Astrocyte (in vitro differentiated cells and primary cell): ENCODE data around the gene NKAIN4. TPM values are rescaled to one million over a fixed set of nuclear protein-coding genes. Genes with fewer than 3 reads are reported as not detected.

ENCODE experiments used
- DNase-seq: peaks from one replicate; pipeline ENCODE4 v3.0.0-alpha.2; 2010; ENCODE audit warnings: low read depth
- FAIRE-seq: peaks from 2 replicates; lab custom pipeline; 2011; peaks lifted over from hg19 to GRCh38; lab: Jason Lieb, UNC
- H2AFZ ChIP-seq: 2 replicates; pipeline ENCODE4 v1.6.0; 2012; ENCODE audit warnings: low read depth, low read length, inconsistent platforms
- H3K27ac ChIP-seq: 2 replicates; pipeline ENCODE4 v1.5.1; 2011; ENCODE audit warnings: low read depth, low read length, inconsistent platforms
- H3K27me3 ChIP-seq: 2 replicates; pipeline ENCODE4 v1.6.0; 2011; ENCODE audit warnings: low read length, inconsistent platforms; ENCODE audit not compliant: insufficient read depth
- H3K36me3 ChIP-seq: 2 replicates; pipeline ENCODE4 v1.5.1; 2011; ENCODE audit warnings: low read length, inconsistent platforms; ENCODE audit not compliant: insufficient read depth
- H3K4me1 ChIP-seq: 2 replicates; pipeline ENCODE4 v1.5.1; 2011; ENCODE audit warnings: low read length, inconsistent platforms; ENCODE audit not compliant: insufficient read depth
- H3K4me2 ChIP-seq: 2 replicates; pipeline ENCODE4 v1.6.0; 2012; ENCODE audit warnings: low read length, inconsistent platforms
- H3K4me3 ChIP-seq: 2 replicates; pipeline ENCODE4 v1.5.1; 2011; ENCODE audit warnings: low read depth, mild to moderate bottlenecking, low read length, inconsistent platforms; ENCODE audit not compliant: insufficient read depth
- H3K79me2 ChIP-seq: 2 replicates; pipeline ENCODE4 v1.6.0; 2012; ENCODE audit warnings: mild to moderate bottlenecking, low read length, inconsistent platforms; ENCODE audit not compliant: insufficient read depth
- H3K9ac ChIP-seq: 2 replicates; pipeline ENCODE4 v1.6.0; 2012; ENCODE audit warnings: mild to moderate bottlenecking, low read length, inconsistent platforms
- H3K9me3 ChIP-seq: 2 replicates; pipeline ENCODE4 v1.5.1; 2012; ENCODE audit warnings: low read depth, mild to moderate bottlenecking, low read length, inconsistent platforms; ENCODE audit not compliant: insufficient read depth
- H4K20me1 ChIP-seq: 2 replicates; pipeline ENCODE4 v1.6.0; 2012; ENCODE audit warnings: low read length, inconsistent platforms; ENCODE audit not compliant: insufficient read depth
- H3K27ac Mint-ChIP-seq: one replicate; pipeline ENCODE4 v1.8.0; 2021; ENCODE audit warnings: mild to moderate bottlenecking, mixed read lengths; ENCODE audit not compliant: unreplicated experiment
- H3K27me3 Mint-ChIP-seq: one replicate; pipeline ENCODE4 v1.8.0; 2021; ENCODE audit warnings: low read depth, mixed read lengths; ENCODE audit not compliant: unreplicated experiment
- H3K36me3 Mint-ChIP-seq: one replicate; pipeline ENCODE4 v1.8.0; 2021; ENCODE audit warnings: low read depth, mixed read lengths; ENCODE audit not compliant: unreplicated experiment
- H3K4me1 Mint-ChIP-seq: one replicate; pipeline ENCODE4 v1.8.0; 2021; ENCODE audit warnings: low read depth, mixed read lengths; ENCODE audit not compliant: unreplicated experiment
- H3K4me3 Mint-ChIP-seq: one replicate; pipeline ENCODE4 v1.8.0; 2021; ENCODE audit warnings: mild to moderate bottlenecking, moderate library complexity, mixed read lengths; ENCODE audit not compliant: unreplicated experiment
- H3K9me3 Mint-ChIP-seq: one replicate; pipeline ENCODE4 v1.8.0; 2021; ENCODE audit warnings: mild to moderate bottlenecking, mixed read lengths; ENCODE audit not compliant: unreplicated experiment
- EZH2 ChIP-seq: IDR thresholded peaks from 2 replicates; pipeline ENCODE4 v1.6.1; 2012; ENCODE audit warnings: mild to moderate bottlenecking, low read length, inconsistent platforms; ENCODE audit not compliant: insufficient read depth
- total RNA-seq: library from RNA; stranded (reverse); gene quantifications from 2 replicates; pipeline ENCODE4 v1.2.1, GENCODE V29; 2021
- TF ChIP-seq, protein P1 (sequence below): IDR thresholded peaks from 2 replicates; pipeline ENCODE4 v1.5.1; 2011; ENCODE audit warnings: low read depth, mild to moderate bottlenecking, inconsistent platforms, low read length, moderate library complexity; ENCODE audit not compliant: insufficient read depth

The NKAIN4 gene
- total RNA-seq, 1 donor from 2014 or later = 162 TPM

DNA sequence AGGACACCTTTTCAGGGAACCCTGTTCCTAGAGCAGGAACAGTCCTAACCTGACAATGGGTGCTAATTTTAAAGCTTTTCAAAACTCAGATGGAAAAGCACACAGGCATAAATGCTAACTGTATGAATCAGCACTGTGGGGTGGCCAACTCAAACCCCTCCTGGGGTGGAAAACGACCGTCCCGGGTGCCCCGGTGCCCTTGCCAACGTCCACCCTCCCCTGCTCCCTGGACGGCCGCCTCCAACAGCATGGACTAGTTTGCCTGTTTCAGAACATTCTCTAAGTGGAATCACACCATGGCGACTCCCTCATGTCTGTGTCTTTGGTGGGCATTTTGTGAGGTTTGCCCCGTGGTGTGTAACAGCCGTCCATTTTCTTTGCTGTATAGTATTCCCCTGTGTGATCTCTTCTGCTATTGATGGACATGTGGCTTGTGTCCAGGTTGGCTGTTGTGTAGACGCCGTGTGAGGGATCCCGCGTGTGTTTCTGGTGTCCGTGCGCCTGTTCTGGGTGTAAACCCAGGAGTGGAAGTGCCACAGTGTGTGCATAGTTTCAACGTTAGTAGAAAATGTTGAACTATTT, 44.6 kb upstream of the NKAIN4 start:
- Histone ChIP-seq H2AFZ (no peak overlapping the region), H3K4me3 (no peak overlapping the region), H3K27ac (no peak overlapping the region), H3K79me2 (no peaks in the 10 kb centered on the region), H3K4me2 (no peak overlapping the region), H3K4me1 (no peaks in the 10 kb centered on the region), H3K36me3 (no peaks in the 10 kb centered on the region), H4K20me1 (peaks cover 2% of the 10 kb centered on the region), H3K27me3 (peaks cover 29% of the 10 kb centered on the region), H3K9ac (no peak overlapping the region), H3K9me3 (peaks cover 3% of the 10 kb centered on the region)
- Mint-ChIP-seq H3K27ac (no peak overlapping the region), H3K9me3 (no peaks in the 10 kb centered on the region), H3K4me1 (no peaks in the 10 kb centered on the region), H3K4me3 (peak overlapping the region; percentile 40), H3K27me3 (peaks cover 10% of the 10 kb centered on the region), H3K36me3 (peaks cover 9% of the 10 kb centered on the region)
- FAIRE-seq (no peak), DNase-seq (no peak)
- no peak for TF ChIP-seq EZH2
- TF ChIP-seq, protein P1, sequence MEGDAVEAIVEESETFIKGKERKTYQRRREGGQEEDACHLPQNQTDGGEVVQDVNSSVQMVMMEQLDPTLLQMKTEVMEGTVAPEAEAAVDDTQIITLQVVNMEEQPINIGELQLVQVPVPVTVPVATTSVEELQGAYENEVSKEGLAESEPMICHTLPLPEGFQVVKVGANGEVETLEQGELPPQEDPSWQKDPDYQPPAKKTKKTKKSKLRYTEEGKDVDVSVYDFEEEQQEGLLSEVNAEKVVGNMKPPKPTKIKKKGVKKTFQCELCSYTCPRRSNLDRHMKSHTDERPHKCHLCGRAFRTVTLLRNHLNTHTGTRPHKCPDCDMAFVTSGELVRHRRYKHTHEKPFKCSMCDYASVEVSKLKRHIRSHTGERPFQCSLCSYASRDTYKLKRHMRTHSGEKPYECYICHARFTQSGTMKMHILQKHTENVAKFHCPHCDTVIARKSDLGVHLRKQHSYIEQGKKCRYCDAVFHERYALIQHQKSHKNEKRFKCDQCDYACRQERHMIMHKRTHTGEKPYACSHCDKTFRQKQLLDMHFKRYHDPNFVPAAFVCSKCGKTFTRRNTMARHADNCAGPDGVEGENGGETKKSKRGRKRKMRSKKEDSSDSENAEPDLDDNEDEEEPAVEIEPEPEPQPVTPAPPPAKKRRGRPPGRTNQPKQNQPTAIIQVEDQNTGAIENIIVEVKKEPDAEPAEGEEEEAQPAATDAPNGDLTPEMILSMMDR = no peak

DNA sequence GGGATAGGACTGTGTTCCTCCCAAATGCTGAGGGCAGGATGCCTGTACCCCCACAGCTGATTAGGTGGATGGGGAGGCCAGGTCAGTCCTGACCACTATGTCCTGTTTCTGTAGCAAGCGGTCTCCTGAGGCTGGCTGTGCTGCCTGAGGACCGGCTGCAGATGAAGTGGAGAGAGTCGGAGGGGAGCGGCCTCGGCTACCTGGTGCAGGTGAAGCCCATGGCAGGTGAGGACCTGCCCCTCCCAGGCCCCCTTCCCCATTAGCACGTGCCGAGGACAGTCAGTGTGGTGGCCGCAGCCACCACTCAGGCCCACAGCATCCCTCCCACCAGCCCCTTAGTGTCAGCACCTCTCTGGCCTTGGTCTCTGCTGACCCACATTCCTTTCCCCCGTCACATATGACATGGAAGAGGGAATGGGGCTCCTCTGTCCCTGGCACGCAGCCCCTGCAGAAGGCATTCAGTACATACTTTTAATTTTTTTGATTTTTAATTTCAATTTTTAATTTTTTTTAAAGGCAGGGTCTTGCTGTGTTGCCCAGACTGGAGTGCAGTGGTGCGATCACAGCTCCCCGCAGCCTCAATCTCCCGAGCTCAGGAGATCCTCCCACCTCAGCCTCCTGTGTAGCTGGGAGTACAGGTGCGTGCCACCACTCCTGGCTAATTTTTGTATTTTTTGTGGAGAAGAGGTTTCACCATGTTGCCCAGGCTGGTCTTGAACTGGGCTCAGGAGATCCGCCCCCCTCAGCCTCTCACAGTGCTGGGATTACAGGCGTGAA, 43.7 kb upstream of the NKAIN4 start:
- Histone ChIP-seq H3K9me3 (peaks cover 3% of the 10 kb centered on the region), H3K4me3 (no peak overlapping the region), H3K27ac (no peak overlapping the region), H3K36me3 (no peaks in the 10 kb centered on the region), H3K4me2 (no peak overlapping the region), H3K27me3 (peaks cover 29% of the 10 kb centered on the region), H2AFZ (no peak overlapping the region), H4K20me1 (peaks cover 2% of the 10 kb centered on the region), H3K9ac (no peak overlapping the region), H3K79me2 (no peaks in the 10 kb centered on the region), H3K4me1 (no peaks in the 10 kb centered on the region)
- DNase-seq (no peak), FAIRE-seq (no peak)
- H3K36me3 Mint-ChIP-seq = peaks cover 9% of the 10 kb centered on the region
- no peaks in the 10 kb centered on the region for H3K4me1 Mint-ChIP-seq
- H3K27me3 Mint-ChIP-seq = peaks cover 10% of the 10 kb centered on the region
- H3K4me3 Mint-ChIP-seq = no peak overlapping the region
- no peaks in the 10 kb centered on the region for H3K9me3 Mint-ChIP-seq
- TF ChIP-seq, protein P1 = no peak
- TF ChIP-seq EZH2 = no peak
- no peak overlapping the region for H3K27ac Mint-ChIP-seq

- TF ChIP-seq, protein P1 = no peak
- no peak for TF ChIP-seq EZH2
- DNase-seq (no peak), FAIRE-seq (no peak)
- Histone ChIP-seq H3K36me3 (no peaks in the 10 kb centered on the region), H3K9me3 (peaks cover 3% of the 10 kb centered on the region), H3K9ac (no peak overlapping the region), H3K4me1 (no peaks in the 10 kb centered on the region), H2AFZ (no peak overlapping the region), H3K4me2 (no peak overlapping the region), H4K20me1 (peaks cover 3% of the 10 kb centered on the region), H3K27ac (no peak overlapping the region), H3K27me3 (peaks cover 29% of the 10 kb centered on the region), H3K4me3 (no peak overlapping the region), H3K79me2 (no peaks in the 10 kb centered on the region)
- Mint-ChIP-seq H3K4me3 (no peak overlapping the region), H3K27me3 (peaks cover 10% of the 10 kb centered on the region), H3K4me1 (no peaks in the 10 kb centered on the region), H3K9me3 (no peaks in the 10 kb centered on the region), H3K27ac (no peak overlapping the region), H3K36me3 (peaks cover 9% of the 10 kb centered on the region)
These were observed 43.1 kb upstream of the NKAIN4 start for GRCh38 chr20:63297371-63297781.
